HG03378 (cell line): Measurements from ENCODE around the gene PRPF6.
"Not testable (repeated sequence)": the region's sequence is repeated elsewhere in the genome, so short reads cannot be mapped to it uniquely, and the experiment has no call there.

Source experiments
- ATAC-seq: cut with Tn5 transposase; IDR thresholded peaks from one replicate; pipeline ENCODE4 v1.9.1; 2021; ENCODE audit warnings: mild to moderate bottlenecking, moderate library complexity; ENCODE audit not compliant: unreplicated experiment

PRPF6 gene

GRCh38 chr20:64009811-64010387, 29.0 kb downstream of the PRPF6 start:
- ATAC-seq = no peak

DNA sequence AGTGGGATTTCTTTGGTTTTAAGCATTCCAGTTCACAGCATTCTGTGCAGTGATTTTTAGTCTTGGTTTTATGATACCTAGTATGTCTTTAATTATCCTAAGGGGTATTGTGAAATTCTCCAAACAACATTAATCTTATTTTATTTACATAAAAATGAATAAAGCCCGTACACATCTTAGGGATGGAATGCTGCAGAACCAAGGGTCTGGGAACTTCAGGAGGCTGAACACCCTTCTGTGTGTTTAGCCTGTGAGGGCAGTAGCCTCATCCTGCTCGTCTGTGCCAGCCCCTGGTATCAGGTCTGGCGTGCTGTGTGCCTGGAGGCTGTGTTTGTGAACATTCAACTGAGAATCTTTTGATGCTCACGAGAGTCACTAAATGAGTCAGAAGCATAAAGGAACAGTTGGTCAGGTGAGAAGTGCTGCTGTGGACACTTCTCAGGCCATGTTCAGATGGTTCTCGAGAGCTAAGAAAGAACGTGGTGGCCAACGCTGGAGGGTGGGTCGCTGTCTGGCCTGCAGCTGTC, 29.8 kb downstream of the PRPF6 start:
- ATAC-seq = no peak

GRCh38 chr20:64011366-64011779, 30.4 kb downstream of the PRPF6 start:
- ATAC-seq = no peak

DNA sequence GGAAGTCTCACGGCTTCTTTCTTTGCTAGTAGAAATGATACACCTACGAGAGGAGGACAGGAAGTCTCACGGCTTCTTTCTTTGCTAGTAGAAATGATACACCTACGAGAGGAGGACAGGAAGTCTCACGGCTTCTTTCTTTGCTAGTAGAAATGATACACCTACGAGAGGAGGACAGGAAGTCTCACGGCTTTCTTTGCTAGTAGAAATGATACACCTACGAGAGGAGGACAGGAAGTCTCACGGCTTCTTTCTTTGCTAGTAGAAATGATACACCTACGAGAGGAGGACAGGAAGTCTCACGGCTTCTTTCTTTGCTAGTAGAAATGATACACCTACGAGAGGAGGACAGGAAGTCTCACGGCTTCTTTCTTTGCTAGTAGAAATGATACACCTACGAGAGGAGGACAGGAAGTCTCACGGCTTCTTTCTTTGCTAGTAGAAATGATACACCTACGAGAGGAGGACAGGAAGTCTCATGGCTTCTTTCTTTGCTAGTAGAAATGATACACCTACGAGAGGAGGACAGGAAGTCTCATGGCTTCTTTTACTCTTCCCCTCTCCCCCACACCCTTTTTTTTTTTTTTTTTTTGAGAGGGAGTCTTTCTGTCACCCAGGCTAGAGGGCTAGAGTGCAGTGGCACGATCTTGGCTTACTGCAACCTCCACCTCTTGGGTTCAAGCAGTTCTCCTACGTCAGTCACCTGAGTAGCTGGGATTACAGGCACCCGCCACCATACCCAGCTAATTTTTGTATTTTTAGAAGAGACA, 31.6 kb downstream of the PRPF6 start:
- not testable (repeated sequence) for ATAC-seq

DNA sequence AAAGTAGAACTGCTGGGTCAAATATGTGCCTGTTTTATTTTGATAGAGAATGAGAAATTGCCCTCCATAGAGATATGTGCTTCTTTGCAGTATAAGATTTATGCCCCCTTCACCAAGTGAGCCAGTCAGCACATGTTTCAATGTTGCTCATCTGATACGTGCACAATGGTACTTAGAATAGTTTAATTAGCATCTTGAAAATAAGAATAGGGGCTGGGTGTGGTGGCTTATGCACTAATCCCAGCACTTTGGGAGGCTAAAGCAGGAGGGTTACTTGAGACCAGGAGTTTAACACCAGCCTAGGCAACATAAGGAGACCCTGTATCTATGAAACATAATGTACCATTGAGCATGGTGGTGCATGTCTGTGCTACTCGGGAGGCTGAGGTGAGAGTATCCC, 34.7 kb downstream of the PRPF6 start:
- no peak for ATAC-seq

GRCh38 chr20:64021124-64021975, 40.4 kb downstream of the PRPF6 start:
- ATAC-seq = no peak

DNA sequence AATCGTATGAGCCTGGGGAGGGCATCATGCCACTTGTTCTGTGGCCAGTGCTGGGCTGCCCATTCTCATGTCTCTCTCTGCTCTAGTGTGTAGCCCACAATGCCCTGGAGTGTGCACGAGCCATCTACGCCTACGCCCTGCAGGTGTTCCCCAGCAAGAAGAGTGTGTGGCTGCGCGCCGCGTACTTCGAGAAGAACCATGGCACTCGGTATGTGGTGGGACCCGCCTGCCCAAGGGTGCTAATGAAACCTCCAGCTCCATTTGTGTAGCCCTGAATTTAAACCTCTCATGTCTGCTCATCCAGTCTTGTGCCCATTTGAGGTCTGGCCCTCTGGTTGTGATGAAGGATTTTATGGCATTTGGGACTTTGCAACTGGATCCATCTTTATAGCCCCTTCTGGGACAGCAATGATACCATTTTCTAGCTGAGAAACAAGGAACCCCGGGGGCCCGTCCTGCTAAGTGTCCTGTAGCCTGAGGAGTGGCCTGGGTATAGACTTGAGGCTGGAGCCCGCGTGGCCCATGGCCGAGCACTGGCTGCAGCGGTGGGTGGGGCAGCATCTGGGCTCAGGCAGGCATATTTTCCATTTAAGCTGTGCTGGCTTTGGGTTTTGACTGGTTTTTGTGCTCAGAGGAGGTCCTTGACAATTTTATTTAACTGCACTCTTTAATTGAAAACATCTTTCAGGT, 41.9 kb downstream of the PRPF6 start:
- no peak for ATAC-seq

- ATAC-seq = no peak
Observed at GRCh38 chr20:64023361-64024140, 42.6 kb downstream of the PRPF6 start.

DNA sequence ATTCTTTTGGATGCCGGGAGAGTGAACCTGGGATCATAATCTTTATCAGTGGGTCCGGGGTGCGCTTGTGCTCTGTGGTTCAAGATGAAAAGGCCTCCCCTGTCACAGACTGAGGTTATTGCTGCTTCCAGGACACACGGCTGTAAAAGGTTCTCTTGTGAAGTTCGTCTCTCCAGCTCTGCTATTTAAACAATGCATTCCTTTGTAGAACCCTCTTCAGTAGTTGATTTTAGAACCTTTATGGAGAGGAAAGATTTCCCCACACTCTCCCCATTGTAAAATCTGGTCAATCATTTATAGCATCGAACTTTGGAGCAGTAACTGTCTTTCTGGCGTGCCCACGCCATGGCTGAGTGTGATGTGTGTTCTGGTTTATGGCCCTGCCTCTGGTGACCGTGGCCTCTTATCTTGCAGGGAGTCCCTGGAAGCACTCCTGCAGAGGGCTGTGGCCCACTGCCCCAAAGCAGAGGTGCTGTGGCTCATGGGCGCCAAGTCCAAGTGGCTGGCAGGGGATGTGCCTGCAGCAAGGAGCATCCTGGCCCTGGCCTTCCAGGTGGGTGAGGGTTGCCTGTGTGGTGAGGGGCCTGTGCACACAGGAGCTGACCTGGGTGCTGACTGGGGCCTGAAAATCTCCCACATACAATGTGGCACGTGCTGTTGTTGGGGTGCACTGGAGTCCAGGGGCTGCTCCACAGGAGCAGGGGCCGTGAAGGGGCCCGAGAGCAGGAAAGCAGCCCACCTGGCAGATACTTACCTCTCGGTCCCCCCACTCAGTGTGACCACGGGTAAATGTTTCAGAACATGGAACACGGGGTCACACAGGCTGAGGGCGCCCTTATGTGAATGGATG, 43.4 kb downstream of the PRPF6 start:
- no peak for ATAC-seq

DNA sequence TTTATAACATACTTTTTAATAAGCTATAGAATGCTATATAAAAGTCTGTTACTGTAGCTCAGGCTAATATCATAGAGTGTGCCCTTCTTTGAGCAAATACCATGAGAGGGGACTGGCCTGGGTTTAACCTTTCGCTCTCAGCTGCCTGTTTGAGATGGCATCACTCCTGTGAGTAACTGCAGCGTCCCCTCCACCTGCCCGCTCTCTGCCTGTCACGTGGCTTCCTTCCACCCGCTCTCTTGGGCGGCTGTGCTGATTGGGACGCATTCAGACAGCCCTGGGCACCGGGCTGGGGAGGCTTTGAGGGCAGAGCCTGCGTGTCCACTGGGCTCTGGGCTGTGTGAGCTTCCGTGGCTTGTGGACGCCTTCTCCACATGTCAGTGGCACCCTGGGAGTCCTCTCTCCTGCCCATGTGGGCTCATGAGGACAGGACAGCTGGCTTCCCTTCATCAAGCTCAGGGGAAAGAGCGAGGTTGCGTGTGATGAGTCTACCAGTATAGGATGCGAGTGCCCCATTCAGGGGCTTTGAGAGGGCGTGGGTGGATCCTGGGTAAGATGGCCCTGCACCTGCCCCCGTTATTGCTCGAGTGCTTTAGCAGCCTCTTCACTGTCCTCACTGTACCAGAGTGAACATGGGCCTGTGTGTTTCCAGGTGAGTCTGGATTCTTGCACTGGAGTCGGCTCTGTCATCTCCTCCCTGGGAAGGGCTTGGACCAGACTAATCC, 44.3 kb downstream of the PRPF6 start:
- ATAC-seq = no peak

GRCh38 chr20:64025826-64026412, 45.0 kb downstream of the PRPF6 start:
- no peak for ATAC-seq

DNA sequence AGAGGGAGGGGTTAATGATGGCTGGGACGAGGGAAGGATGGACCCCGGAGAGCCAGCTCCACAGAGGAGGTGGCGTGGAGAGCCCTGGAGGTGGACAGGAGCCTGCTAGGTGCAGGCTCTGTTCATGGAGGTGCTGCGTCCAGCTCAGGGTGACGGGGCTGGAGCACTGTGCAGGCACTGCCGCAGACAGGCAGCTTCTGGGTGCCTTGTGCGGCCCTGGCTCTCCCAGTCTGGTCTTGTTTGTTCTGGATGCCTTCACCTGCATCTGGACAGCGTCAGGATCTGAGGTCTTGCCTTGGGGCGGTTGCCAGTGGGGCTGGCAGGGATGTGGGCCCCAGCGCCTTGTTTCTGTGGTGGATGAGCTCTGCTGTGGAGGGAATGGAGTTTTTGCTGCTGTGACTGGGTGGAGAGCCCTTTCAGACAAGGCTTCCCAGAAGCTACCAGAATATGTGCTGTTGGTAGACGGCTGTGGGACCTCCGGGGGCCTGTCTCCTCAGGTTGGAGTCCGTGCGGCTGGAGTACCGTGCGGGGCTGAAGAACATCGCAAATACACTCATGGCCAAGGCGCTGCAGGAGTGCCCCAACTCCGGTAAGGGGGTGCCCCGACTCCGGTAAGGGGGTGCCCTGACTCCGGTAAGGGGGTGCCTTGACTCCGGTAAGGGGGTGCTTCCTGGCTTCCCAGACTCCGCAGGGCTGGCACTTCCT, 47.2 kb downstream of the PRPF6 start:
- no peak for ATAC-seq

- no peak for ATAC-seq
Observed at GRCh38 chr20:64029293-64030117, 48.6 kb downstream of the PRPF6 start.

- ATAC-seq = no peak
Observed at GRCh38 chr20:64030371-64031134, 49.6 kb downstream of the PRPF6 start.

DNA sequence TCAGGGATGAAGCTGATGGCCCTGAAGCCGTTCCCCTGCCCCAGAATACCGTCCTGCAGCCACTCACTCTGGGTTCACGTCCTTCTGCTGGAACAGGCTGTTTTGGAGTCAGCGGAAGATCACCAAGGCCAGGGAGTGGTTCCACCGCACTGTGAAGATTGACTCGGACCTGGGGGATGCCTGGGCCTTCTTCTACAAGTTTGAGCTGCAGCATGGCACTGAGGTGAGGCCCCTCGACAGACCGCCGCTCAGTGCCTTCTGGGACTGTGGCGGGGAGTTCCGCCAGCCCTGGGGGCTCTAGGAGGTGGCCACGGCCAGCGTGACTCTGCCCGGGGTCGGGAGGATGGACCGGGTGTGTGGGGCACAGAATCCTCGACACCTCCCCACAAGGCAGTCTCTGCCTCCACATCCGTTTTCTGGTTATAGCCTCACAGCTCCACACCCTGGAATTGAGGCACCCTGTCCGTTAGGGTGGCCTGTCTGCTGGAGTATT, 50.9 kb downstream of the PRPF6 start:
- ATAC-seq = no peak
